SJSA1 (cell line): ENCODE measurements around the gene HECTD2. TPM values are rescaled to one million over a fixed set of nuclear protein-coding genes. Genes with fewer than 3 reads are reported as not detected.
A peak's percentile ranks its signal among the peaks of the same experiment; 100 is the strongest.

ENCODE experiments used
- DNase-seq, 2 experiments: peaks; one replicate each; pipeline ENCODE4 v3.0.0-alpha.2; 2015 to 2020; ENCODE audit warnings: low spot score in 2 of 2, low read depth in 1 of 2
- H3K27ac ChIP-seq: fragments of 250-450 bp; sonication (Bioruptor Pico); 2 replicates; pipeline ENCODE4 v1.5.1; 2020; ENCODE audit warnings: mild to moderate bottlenecking, moderate library complexity
- H3K27me3 ChIP-seq: fragments of 250-450 bp; sonication (Bioruptor Pico); replicated peaks from 2 replicates; pipeline ENCODE4 v1.5.1; 2020; ENCODE audit warnings: mild to moderate bottlenecking, moderate library complexity
- H3K36me3 ChIP-seq: fragments of 250-450 bp; sonication (Bioruptor Pico); 2 replicates; pipeline ENCODE4 v1.5.1; 2020; ENCODE audit warnings: mild to moderate bottlenecking
- H3K4me1 ChIP-seq: fragments of 250-450 bp; sonication (Bioruptor Pico); replicated peaks from 2 replicates; pipeline ENCODE4 v1.6.1; 2021; ENCODE audit warnings: mild to moderate bottlenecking
- H3K4me3 ChIP-seq: fragments of 250-450 bp; sonication (Bioruptor Pico); 2 replicates; pipeline ENCODE4 v1.5.1; 2020; ENCODE audit warnings: mild to moderate bottlenecking
- H3K9me3 ChIP-seq: fragments of 250-450 bp; sonication (Bioruptor Pico); replicated peaks from 2 replicates; pipeline ENCODE4 v1.5.1; 2020; ENCODE audit warnings: mild to moderate bottlenecking
- total RNA-seq: library from RNA; depleted of rRNA; stranded (reverse); fragments of >200 nt; shearing (Covaris generic); gene quantifications from 2 replicates; pipeline ENCODE4 v1.2.3, GENCODE V29; 2014

Gene HECTD2
- total RNA-seq, 1 experiment from 2014 or later: 19.7 TPM

DNA sequence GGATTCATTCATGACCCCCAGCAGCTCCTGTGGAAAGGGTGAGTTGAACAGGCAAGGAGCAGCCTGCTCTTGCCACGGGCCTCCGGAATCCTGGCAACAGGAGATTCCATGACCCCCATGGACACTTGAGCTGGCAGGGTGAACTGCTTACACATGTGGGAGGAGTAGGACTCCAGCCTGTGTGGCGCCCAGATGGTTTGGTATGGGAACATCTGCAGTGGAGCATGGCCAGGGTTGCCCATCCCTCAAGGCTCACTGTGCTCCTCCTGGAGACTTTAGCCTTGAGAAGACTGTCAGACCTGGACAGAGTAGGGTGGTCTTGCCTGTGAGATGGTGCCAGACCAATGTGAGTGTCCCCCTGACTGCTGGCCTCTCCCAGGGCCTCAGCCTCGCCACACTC is 57.0 kb downstream of the HECTD2 start:
- no peak overlapping the region for H3K4me3 ChIP-seq
- H3K4me1 ChIP-seq: no peaks in the 10 kb centered on the region
- no peak for DNase-seq
- H3K27ac ChIP-seq: no peak overlapping the region
- no peaks in the 10 kb centered on the region for H3K27me3 ChIP-seq
- no peaks in the 10 kb centered on the region for H3K9me3 ChIP-seq
- peaks cover 10% of the 10 kb centered on the region; the same call in 1 of the 2 replicates for H3K36me3 ChIP-seq

DNA sequence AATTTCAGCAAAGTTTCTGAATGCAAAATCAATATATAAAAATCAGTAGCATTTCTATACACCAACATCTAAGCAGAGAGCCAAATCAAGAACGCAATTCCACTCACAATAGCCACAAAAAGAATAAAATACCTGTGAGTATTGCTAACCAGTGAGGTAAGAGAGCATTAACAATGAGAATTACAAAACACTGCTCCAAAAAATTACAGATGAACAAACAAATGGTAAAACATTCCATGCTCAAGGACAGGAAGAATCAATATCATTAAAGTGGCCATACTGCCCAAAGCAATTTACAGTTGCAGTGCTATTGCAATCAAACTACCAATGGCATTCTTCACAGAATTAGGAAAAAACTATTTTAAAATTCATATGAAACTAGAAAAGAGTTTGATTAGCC is 61.5 kb downstream of the HECTD2 start:
- no peak for DNase-seq
- H3K9me3 ChIP-seq: no peaks in the 10 kb centered on the region
- no peak overlapping the region for H3K27ac ChIP-seq
- no peak overlapping the region for H3K4me3 ChIP-seq
- H3K4me1 ChIP-seq: no peaks in the 10 kb centered on the region
- H3K36me3 ChIP-seq: no peaks in the 10 kb centered on the region
- H3K27me3 ChIP-seq: no peaks in the 10 kb centered on the region

DNA sequence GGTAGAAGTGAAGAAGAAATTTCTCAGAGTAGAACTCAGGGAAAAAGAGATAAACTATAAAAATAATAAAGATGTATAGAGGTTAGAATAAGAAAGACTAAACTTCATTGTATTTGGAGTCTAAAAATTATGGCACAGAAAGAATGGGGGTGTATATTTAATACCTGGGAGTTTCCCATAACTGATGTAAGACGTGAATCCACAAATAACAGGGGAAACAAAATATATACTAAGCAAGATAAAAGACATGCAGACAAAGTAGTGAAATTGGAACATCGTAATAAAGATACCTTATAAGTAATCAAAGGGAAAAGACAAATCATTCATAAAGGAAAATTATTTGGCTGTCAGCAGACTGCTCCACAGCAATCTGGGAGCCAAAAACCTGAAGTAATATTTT is 62.8 kb downstream of the HECTD2 start:
- Histone ChIP-seq H3K9me3 (no peaks in the 10 kb centered on the region), H3K4me3 (no peak overlapping the region), H3K36me3 (no peaks in the 10 kb centered on the region), H3K27ac (no peak overlapping the region), H3K27me3 (no peaks in the 10 kb centered on the region), H3K4me1 (no peaks in the 10 kb centered on the region)
- no peak for DNase-seq

DNA sequence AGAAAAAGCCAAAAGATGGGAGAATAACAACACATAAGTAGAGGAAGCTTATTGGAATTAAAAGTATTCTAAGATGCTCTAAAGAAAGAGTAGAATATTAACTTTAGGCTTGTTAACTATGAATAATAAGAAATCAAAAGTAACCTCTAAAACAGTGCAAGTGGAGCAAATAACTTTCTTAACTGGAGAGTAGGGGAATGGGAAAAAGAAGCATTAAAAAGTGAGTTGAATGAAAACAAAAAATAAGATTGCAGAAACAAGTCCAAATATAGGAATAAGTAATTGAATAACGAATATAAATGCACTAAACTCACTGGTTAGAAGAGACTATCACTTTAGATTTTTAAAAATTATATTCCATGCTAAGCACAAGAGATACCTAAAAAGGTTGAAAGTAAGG is 63.9 kb downstream of the HECTD2 start:
- H3K36me3 ChIP-seq: no peaks in the 10 kb centered on the region
- no peaks in the 10 kb centered on the region for H3K27me3 ChIP-seq

DNA sequence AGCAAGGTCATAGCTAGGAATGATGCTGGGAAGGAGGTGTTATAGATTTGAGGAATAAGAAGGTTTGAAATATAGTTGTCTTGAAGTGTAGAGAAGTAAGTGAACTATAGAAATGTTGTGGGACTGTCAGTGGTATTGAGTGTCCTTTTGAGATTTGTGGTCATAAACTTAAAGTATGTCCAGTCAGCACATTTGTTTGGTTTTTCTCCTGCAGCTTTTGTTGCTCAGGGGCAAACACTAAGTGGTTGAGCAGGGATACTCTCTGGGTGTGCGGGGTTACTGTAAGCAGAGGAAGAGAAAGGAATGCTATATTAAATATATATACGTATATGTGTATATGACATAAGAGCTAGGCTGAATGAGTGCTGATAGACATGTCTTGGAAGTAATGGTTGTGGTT is 67.1 kb downstream of the HECTD2 start:
- H3K4me3 ChIP-seq: no peak overlapping the region
- H3K27ac ChIP-seq: no peak overlapping the region
- no peaks in the 10 kb centered on the region for H3K27me3 ChIP-seq
- H3K9me3 ChIP-seq: no peaks in the 10 kb centered on the region
- H3K36me3 ChIP-seq: peaks cover 3% of the 10 kb centered on the region; the same call in 1 of the 2 replicates
- no peak for DNase-seq
- H3K4me1 ChIP-seq: no peaks in the 10 kb centered on the region

More for the DNA sequence above, 63.9 kb downstream of the HECTD2 start:
- Histone ChIP-seq H3K4me3 (no peak overlapping the region), H3K27ac (no peak overlapping the region), H3K9me3 (no peaks in the 10 kb centered on the region), H3K4me1 (no peaks in the 10 kb centered on the region)
- no peak for DNase-seq

DNA sequence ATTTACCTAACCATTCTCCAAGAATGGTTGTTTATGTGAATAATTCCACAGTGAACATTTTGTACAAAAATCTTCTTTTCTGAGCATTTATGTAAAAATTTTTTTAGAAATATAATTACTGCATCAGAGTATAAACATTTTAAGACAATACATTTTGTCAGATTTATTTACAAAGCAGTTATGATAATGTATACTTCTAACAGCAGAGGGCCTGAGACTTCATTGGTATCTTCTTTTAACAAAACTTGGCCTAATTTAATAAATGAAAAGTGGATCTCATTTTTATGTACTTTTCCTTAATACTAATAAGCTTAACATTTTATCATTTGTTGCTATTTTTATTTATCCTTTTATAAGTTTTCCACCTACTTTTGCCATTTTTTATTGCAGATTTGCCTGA is 69.4 kb downstream of the HECTD2 start:
- DNase-seq: no peak
- no peaks in the 10 kb centered on the region for H3K9me3 ChIP-seq
- no peaks in the 10 kb centered on the region for H3K27me3 ChIP-seq
- H3K27ac ChIP-seq: no peak overlapping the region
- H3K4me1 ChIP-seq: no peaks in the 10 kb centered on the region
- no peak overlapping the region for H3K4me3 ChIP-seq
- peaks cover 14% of the 10 kb centered on the region; the same call in 1 of the 2 replicates for H3K36me3 ChIP-seq

DNA sequence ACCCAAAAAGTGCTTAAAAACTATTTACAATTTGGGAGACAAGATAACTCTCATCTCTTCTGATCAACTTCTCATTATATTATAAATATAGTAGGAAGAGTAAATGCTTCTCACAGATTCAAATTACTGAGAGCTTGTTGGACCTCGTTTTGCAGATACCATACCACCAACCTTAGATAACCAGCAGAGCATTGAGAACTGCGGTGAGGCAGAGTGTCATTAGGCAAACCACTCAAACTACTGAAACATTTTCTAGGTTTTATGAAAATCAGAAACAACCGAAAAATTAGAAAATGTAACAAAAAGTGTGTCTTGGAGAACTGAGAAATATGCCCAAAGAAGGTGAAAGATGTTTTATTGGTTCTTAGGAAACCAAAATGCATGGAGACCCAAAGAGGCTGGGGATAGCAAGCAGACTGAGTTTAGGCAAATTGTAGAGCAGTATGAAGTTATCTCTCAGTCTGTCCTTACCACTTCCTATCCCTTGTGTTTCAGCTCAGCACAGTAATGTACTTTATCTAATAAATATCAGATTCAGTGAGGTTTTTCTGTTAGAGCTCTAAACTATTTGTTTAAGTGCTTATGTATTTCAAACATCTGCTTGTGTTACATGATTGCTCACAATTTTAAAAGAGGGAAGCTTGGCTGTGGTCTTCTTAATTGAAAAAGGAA is 77.9 kb downstream of the HECTD2 start:
- peaks cover 5% of the 10 kb centered on the region; the same call in 1 of the 2 replicates for H3K36me3 ChIP-seq
- DNase-seq: no peak
- no peaks in the 10 kb centered on the region for H3K9me3 ChIP-seq
- no peak overlapping the region for H3K4me3 ChIP-seq
- no peak overlapping the region for H3K27ac ChIP-seq
- H3K27me3 ChIP-seq: no peaks in the 10 kb centered on the region
- H3K4me1 ChIP-seq: no peaks in the 10 kb centered on the region

DNA sequence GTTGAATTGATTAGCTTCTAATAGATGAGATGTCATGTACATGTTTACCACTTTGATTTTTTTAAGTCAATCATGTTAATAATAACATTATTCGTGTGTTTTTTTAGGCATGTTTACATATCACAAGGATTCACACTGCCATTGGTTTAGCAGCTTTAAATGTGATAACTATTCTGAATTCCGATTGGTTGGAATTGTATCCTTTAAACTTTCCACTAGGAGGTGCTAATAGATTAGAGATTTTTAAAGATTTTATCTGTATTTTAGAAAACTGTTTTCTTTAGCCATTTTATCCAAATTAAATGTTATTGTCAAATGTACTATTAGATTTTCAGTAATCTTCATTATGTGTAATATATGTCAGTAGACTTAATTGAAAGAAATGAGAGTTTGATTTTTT is 83.2 kb downstream of the HECTD2 start:
- H3K36me3 ChIP-seq: no peaks in the 10 kb centered on the region; the same call in 1 of the 2 replicates
- no peaks in the 10 kb centered on the region for H3K27me3 ChIP-seq
- H3K9me3 ChIP-seq: no peaks in the 10 kb centered on the region
- no peaks in the 10 kb centered on the region for H3K4me1 ChIP-seq
- peak in 1 of 2 experiments; percentile 20 for DNase-seq
- H3K27ac ChIP-seq: no peak overlapping the region
- no peak overlapping the region for H3K4me3 ChIP-seq

DNA sequence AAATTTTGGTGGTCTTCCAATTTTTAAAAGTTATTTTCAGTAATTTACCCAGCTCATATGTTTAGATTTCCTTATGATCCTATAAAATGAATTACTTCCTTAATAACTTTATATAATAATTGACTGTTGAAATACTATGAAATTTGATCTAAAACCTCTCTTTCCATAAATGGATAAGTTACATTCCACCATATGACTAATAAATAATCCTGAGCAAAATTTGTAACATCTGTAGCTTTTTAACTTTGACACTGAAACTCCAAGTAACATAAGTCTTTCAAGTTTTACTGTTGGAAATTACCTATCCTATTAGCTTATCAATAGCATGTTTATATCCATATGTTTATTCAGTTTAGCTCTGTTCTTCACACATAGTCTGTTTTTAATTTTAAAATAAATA is 85.3 kb downstream of the HECTD2 start:
- Histone ChIP-seq H3K4me1 (no peaks in the 10 kb centered on the region), H3K27me3 (no peaks in the 10 kb centered on the region), H3K4me3 (no peak overlapping the region), H3K36me3 (peaks cover 13% of the 10 kb centered on the region), H3K9me3 (no peaks in the 10 kb centered on the region), H3K27ac (no peak overlapping the region)
- DNase-seq: no peak

DNA sequence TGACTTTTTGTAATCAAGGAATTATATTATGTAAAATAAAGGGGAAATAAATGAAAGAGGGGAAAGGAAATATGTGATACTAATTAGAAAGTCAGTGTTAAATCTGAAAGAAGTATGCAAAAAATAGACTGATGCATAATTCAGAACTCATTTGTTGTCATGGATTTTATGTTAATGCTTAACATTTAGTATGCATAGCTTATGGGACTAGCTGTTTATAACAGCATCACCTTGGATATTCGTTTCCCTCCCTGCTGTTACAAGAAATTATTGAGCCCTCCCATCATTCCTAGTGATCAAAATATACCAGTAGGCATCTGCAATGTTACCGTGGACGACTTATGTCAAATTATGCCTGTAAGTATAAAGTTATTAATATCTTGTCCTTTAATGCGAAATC is 85.9 kb downstream of the HECTD2 start:
- no peak for DNase-seq
- no peak overlapping the region for H3K27ac ChIP-seq

DNA sequence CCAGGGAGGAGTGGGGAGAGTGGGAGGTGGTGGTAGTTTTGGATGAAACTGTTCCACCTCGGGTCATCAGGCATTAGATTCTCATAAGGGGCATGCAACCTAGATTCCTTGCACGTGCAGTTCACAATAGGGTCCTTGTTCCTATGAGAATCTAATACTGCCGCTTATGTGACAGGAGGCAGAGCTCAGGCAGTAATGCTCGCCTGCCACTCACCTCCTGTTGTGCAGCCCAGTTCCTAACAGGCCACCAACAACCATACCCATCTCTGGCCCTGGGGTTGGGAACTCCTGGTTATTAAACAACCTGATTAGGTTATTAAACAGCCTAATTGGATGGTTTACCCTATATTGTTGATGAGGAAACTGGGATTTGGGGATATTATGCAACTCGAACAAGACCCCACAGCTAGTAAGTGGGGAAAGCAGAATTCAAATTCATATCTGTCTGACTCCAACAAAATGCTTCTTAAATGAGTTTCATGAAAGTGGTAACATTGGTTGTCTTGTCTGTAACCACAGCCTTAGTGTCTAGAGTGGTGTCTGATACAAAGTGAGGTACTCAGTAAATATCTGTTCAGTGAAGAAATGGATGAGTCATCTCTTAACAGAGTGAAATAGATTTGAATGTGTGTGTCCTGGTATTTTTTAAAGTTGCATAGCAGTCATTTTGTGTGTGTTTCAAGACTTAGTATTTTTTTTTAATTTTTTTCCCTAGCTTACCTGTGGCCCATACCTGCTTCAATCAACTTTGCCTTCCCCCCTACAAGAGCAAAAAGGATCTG is 101.6 kb downstream of the HECTD2 start:
- peak in 1 of 2 experiments; percentile 67 for DNase-seq
- no peak overlapping the region for H3K4me3 ChIP-seq
- H3K4me1 ChIP-seq: peaks cover 29% of the 10 kb centered on the region
- H3K27ac ChIP-seq: peak overlapping the region; percentile 74
- no peaks in the 10 kb centered on the region for H3K27me3 ChIP-seq
- H3K36me3 ChIP-seq: peaks cover 7% of the 10 kb centered on the region
- no peaks in the 10 kb centered on the region for H3K9me3 ChIP-seq

More for the DNA sequence above, 85.9 kb downstream of the HECTD2 start:
- peaks cover 16% of the 10 kb centered on the region for H3K36me3 ChIP-seq
- no peaks in the 10 kb centered on the region for H3K9me3 ChIP-seq
- no peaks in the 10 kb centered on the region for H3K4me1 ChIP-seq
- no peak overlapping the region for H3K4me3 ChIP-seq
- H3K27me3 ChIP-seq: no peaks in the 10 kb centered on the region

DNA sequence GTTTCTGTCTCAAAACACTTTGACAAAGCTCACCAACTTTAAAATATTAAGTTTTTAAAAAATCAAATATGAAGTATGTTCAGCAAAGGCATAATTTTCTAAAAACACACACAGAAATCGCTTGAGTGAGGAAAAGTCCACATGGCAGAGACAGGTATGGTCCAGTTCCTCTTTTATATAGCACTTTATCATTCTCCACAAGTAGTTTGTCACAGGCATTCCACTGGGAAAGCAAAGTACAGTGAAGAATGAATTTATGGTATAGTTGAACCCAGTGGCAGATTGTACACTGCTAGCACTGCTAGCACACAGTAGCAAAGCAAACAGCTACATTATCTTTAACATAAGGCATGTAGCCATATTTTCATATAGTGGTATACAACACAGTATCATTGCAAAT is 102.3 kb downstream of the HECTD2 start:
- Histone ChIP-seq H3K27ac (peak overlapping the region; percentile 74), H3K4me1 (peaks cover 29% of the 10 kb centered on the region)
- DNase-seq: no peak

DNA sequence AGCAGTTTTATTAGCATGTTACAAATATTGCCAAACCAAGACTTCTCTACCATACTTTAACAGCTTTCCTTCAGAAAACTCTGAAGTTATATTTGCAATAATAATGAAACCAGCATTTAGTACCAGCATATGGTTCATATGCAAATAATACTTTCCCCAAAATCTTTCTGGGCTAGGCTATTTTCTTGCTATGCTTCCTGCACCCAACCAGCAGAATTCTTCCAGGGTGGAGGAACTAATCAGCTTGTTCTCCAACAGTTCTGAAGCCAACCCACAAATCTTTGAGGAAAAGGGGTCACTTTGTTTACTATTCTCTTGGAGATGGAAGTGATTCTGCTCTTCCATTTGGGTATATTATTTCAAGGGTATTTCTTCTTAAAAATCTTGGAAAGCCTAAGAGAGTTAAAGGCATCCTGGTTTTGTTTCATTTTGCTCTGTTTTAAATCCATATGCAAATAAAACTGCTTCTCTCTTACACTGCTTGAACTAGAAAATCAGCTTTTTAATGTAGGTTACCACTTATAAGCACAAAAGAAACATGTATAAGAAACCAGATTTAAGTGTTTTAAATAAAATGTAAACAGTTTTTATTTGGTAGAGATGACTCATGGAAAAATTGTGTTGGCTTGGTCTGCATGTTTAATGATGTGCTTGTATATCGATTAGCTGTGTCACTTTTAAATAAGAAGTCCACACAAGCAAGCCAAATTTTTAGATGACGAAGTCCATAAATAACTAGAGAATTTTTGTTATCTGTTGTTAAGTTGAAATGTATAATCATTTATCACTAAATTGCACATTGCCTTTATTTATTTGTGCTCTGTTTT is 103.7 kb downstream of the HECTD2 start:
- Histone ChIP-seq H3K4me3 (no peak overlapping the region), H3K4me1 (peaks cover 29% of the 10 kb centered on the region), H3K36me3 (peaks cover 7% of the 10 kb centered on the region), H3K27me3 (no peaks in the 10 kb centered on the region), H3K27ac (no peak overlapping the region), H3K9me3 (no peaks in the 10 kb centered on the region; the same call in 1 of the 2 replicates)
- peak in 1 of 2 experiments; percentile 21 for DNase-seq

More for the DNA sequence above, 102.3 kb downstream of the HECTD2 start:
- H3K4me3 ChIP-seq: no peak overlapping the region
- H3K27me3 ChIP-seq: no peaks in the 10 kb centered on the region
- H3K9me3 ChIP-seq: no peaks in the 10 kb centered on the region; the same call in 1 of the 2 replicates
- H3K36me3 ChIP-seq: peaks cover 7% of the 10 kb centered on the region
